ENCODE data around the gene ALDH1A2.

ALDH1A2 gene

DNA sequence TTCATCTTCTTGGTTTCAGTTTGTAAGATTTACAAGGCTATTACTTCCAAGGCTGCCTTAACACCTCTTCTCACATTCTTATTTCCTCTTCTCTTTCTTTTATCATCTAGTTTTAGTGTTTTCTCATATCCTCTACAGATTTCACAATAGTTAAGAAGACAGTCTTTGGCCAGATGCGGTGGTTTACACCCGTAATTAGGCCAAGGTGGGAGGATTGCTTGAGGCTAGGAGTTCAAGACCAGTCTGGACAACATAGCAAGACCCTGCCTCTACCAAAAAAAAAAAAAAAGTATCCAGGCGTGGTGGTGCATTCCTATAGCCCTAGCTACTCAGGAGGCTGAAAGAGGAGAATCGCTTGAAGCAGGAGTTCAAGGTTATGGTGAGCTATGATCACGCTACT is 3.5 kb upstream of the ALDH1A2 start:
- H3K27me3 ChIP-seq (ENCODE audit: control insufficient read depth, insufficient read depth, low read length) = peaks cover 63% of the 10 kb centered on the region
- H3K9me3 ChIP-seq (ENCODE audit: control insufficient read depth, insufficient read depth, low read depth, low read length) = no peaks in the 10 kb centered on the region
- H3K9ac ChIP-seq (ENCODE audit: low read length) = no peak overlapping the region
- no peak overlapping the region for H3K4me3 ChIP-seq (ENCODE audit: low read depth, low read length)
- H3K4me1 ChIP-seq (ENCODE audit: control insufficient read depth, insufficient read depth, low read length) = peaks cover 12% of the 10 kb centered on the region
- H3K36me3 ChIP-seq (ENCODE audit: control insufficient read depth, insufficient read depth, low read length) = no peaks in the 10 kb centered on the region
- H3K27ac ChIP-seq (ENCODE audit: low read depth, low read length) = no peak overlapping the region

DNA sequence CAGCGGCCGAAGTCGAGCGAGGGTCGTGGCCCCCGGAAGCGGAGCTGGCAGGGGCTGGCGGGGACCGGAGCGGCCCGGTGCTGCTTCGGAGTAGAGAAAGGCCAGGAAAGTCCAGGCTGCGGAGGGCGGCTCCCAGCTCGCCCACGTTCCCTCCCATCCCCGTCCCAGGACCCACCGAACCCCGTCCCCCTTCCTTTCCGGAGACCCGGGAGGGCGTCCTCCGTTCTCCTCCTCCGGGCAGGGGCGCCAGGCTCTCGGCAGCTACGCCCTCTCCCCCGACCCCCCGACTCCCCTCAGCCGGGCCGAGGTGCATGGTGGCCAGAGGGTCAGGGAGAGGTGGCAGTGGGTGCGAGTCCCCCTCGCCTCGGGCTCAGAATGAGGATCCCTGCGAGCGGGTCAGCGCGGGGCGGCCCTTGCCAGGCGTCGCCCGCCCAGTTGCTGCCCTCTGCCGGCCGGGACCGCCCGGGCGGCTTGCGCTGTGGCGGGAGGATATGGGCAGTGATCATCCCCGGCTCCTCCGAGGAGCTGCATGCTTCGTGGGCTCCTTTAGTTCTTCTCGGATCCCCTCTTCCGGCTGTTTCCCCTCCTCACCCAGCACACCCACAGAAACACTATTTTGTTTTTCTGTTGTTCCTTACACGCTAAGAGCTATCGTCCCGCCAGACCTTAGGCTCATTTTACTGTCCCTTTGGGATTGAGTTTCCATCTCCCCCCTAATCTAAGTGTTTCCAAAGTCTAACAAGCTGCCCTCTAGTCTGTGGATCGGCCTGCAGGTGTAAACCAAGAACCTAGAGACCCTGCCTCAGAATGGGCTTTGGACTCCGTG is 744 bp upstream of the ALDH1A2 start:
- Histone ChIP-seq H3K9me3 (ENCODE audit: control insufficient read depth, insufficient read depth, low read depth, low read length) (no peaks in the 10 kb centered on the region), H3K27ac (ENCODE audit: low read depth, low read length) (no peak overlapping the region), H3K9ac (ENCODE audit: low read length) (no peak overlapping the region), H3K4me1 (ENCODE audit: control insufficient read depth, insufficient read depth, low read length) (peaks cover 14% of the 10 kb centered on the region), H3K27me3 (ENCODE audit: control insufficient read depth, insufficient read depth, low read length) (peaks cover 87% of the 10 kb centered on the region), H3K4me3 (ENCODE audit: low read depth, low read length) (peak overlapping the region; percentile 62), H3K36me3 (ENCODE audit: control insufficient read depth, insufficient read depth, low read length) (no peaks in the 10 kb centered on the region)

DNA sequence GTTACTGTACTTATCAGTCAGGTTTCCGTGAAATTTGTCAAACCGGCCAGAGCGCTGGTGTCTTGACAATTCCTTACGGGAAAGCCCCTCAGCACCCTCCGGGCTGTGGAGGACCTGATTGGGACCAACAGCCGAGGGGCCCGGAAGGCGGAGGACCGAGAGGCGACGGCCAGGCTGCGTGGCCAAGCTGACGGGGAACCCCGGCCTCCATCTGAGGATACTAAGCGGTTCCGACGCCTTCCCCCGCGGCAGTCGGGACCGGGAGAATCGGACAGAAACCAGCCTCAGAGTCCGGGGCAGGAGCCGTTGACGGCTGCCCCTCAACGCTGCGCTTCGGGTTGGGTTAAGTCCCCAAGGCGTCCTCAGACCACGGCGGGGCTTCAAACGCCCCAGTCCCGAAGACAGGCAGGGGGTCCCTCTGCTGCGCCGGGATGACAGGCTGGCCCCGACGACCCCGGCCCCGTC is 499 bp downstream of the ALDH1A2 start:
- no peak overlapping the region for H3K9ac ChIP-seq (ENCODE audit: low read length)

DNA sequence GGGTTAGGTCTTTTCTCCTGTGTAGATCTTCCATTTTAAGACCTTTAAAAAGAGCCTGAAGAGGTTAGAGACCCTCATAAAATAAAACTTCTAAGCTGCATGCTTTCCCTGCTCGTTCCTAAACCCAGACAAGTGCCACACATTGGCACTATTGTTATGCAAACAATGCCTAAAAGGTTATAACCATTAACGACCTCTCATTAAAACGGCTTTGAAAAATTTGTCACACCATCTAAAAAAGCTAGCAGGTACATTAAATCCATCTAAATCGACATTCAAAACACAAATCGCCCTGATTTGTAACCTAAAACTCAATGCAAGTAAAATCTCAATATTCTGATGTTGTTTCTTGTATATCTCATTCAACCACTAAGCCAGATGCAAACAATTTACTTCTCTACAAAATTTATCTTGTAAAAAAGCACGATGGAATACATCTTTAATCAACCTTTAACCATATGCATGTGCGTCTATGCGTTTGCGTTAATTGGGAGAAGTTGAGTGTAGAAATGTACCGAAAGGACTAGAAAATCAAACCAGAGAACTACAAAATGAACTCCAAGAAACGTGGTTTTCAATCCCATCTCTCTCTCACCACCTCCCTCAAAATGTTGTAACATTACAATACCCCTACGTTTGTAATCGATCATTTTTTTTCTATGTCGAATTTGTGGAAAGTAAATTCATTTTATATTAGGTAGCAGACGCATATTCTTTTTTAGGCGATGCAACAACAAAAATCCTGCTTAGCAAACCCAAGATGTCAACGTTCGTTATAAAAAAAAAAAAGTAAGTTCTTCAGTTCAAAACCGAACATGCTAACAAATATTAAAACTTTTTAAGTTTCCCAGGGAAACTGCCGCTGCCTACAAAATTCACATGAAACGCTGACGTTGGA is 1.2 kb downstream of the ALDH1A2 start:
- Histone ChIP-seq H3K36me3 (ENCODE audit: control insufficient read depth, insufficient read depth, low read length) (no peaks in the 10 kb centered on the region), H3K4me1 (ENCODE audit: control insufficient read depth, insufficient read depth, low read length) (peaks cover 14% of the 10 kb centered on the region), H3K27me3 (ENCODE audit: control insufficient read depth, insufficient read depth, low read length) (peaks cover 100% of the 10 kb centered on the region), H3K9me3 (ENCODE audit: control insufficient read depth, insufficient read depth, low read depth, low read length) (no peaks in the 10 kb centered on the region), H3K27ac (ENCODE audit: low read depth, low read length) (no peak overlapping the region), H3K9ac (ENCODE audit: low read length) (no peak overlapping the region), H3K4me3 (ENCODE audit: low read depth, low read length) (peak overlapping the region; percentile 62)

More for the DNA sequence above, 499 bp downstream of the ALDH1A2 start:
- Histone ChIP-seq H3K4me1 (ENCODE audit: control insufficient read depth, insufficient read depth, low read length) (peaks cover 14% of the 10 kb centered on the region), H3K27ac (ENCODE audit: low read depth, low read length) (no peak overlapping the region), H3K4me3 (ENCODE audit: low read depth, low read length) (peak overlapping the region; percentile 62), H3K9me3 (ENCODE audit: control insufficient read depth, insufficient read depth, low read depth, low read length) (no peaks in the 10 kb centered on the region), H3K36me3 (ENCODE audit: control insufficient read depth, insufficient read depth, low read length) (no peaks in the 10 kb centered on the region), H3K27me3 (ENCODE audit: control insufficient read depth, insufficient read depth, low read length) (peaks cover 99% of the 10 kb centered on the region)

DNA sequence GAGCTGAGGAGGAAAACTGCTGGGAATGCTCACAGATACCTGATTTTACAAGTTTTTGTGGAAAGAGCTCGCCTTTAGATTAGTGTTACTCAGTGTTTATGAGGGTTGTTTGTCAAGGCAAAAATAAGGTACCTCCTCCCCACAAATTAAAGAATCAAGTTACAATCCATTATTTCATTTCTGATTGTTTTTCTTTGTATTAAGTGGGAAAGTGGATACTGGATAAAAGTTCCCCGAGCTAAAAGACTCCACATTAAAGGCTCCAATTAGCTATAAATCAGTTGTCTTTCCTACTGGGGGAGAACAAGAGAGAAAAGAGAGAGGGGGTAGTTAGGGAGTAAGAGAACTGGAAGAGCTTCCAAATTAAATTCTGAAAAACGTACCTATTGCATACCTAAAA is 1.9 kb downstream of the ALDH1A2 start:
- H3K36me3 ChIP-seq (ENCODE audit: control insufficient read depth, insufficient read depth, low read length) = no peaks in the 10 kb centered on the region
- no peaks in the 10 kb centered on the region for H3K9me3 ChIP-seq (ENCODE audit: control insufficient read depth, insufficient read depth, low read depth, low read length)
- no peak overlapping the region for H3K9ac ChIP-seq (ENCODE audit: low read length)
- H3K4me1 ChIP-seq (ENCODE audit: control insufficient read depth, insufficient read depth, low read length) = peaks cover 14% of the 10 kb centered on the region
- no peak overlapping the region for H3K27ac ChIP-seq (ENCODE audit: low read depth, low read length)
- H3K27me3 ChIP-seq (ENCODE audit: control insufficient read depth, insufficient read depth, low read length) = peaks cover 100% of the 10 kb centered on the region
- H3K4me3 ChIP-seq (ENCODE audit: low read depth, low read length) = no peak overlapping the region

DNA sequence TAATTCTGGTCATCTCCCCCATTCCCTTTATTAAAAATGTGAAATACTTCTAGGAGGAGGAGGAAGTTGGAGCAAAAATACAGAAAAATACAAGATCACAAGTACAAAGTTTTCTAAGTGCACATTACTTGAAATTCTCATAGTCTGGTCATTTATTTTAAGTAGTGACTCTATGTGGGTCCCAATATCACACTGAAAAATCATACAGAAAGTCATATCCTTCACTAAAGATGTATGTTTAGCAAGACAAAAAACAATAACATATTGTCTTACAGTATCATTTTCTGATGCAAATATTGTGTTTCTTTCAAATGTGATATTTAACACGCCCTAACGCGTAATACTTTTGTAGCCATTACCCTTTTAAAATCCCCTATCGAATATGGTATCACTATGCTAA is 2.5 kb downstream of the ALDH1A2 start:
- no peaks in the 10 kb centered on the region for H3K36me3 ChIP-seq (ENCODE audit: control insufficient read depth, insufficient read depth, low read length)
- H3K4me3 ChIP-seq (ENCODE audit: low read depth, low read length) = no peak overlapping the region
- H3K4me1 ChIP-seq (ENCODE audit: control insufficient read depth, insufficient read depth, low read length) = peaks cover 14% of the 10 kb centered on the region
- H3K9me3 ChIP-seq (ENCODE audit: control insufficient read depth, insufficient read depth, low read depth, low read length) = no peaks in the 10 kb centered on the region
- no peak overlapping the region for H3K9ac ChIP-seq (ENCODE audit: low read length)
- H3K27me3 ChIP-seq (ENCODE audit: control insufficient read depth, insufficient read depth, low read length) = peaks cover 99% of the 10 kb centered on the region
- H3K27ac ChIP-seq (ENCODE audit: low read depth, low read length) = no peak overlapping the region

DNA sequence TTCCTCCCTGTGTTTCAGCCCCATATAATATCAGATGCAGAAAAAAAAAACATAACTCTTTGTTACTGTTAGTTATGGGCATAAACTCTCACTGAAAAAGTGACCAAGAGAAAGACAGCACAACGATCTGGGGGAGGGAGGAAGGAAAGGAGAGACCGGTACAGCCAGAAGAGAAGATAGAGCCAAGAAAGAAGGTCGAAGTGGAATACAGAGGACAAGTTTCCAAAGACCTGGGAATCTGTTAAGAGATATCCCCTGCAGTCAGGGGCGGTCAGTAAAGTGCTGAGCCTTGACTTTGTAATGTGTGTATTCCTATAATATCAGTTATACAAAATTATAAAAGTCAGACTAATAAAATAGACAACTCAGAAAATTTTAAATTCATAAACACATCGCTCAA is 3.3 kb downstream of the ALDH1A2 start:
- Histone ChIP-seq H3K27me3 (ENCODE audit: control insufficient read depth, insufficient read depth, low read length) (peaks cover 96% of the 10 kb centered on the region), H3K4me1 (ENCODE audit: control insufficient read depth, insufficient read depth, low read length) (peaks cover 14% of the 10 kb centered on the region), H3K36me3 (ENCODE audit: control insufficient read depth, insufficient read depth, low read length) (no peaks in the 10 kb centered on the region), H3K27ac (ENCODE audit: low read depth, low read length) (no peak overlapping the region), H3K9ac (ENCODE audit: low read length) (no peak overlapping the region), H3K4me3 (ENCODE audit: low read depth, low read length) (no peak overlapping the region), H3K9me3 (ENCODE audit: control insufficient read depth, insufficient read depth, low read depth, low read length) (no peaks in the 10 kb centered on the region)

DNA sequence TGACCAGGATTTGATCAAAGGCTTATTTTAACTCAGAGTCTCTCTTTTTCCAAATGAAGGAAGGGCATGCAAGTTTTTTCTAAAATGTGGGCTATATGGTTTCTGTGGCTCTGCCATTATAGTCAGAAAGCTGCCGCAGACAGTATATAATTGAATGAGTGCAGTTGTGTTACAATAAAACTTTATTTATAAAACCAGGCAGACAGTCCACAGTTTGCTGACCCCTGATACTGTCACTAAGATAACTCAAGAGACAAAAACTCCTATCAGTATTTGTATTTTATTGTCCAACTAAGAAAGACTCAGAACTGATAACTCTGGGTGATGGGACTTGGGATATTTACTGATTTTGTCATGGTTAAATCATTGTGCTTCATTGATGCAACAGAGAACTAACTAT is 4.9 kb downstream of the ALDH1A2 start:
- Histone ChIP-seq H3K36me3 (ENCODE audit: control insufficient read depth, insufficient read depth, low read length) (no peaks in the 10 kb centered on the region), H3K4me3 (ENCODE audit: low read depth, low read length) (no peak overlapping the region), H3K27ac (ENCODE audit: low read depth, low read length) (no peak overlapping the region), H3K27me3 (ENCODE audit: control insufficient read depth, insufficient read depth, low read length) (peaks cover 94% of the 10 kb centered on the region), H3K9ac (ENCODE audit: low read length) (no peak overlapping the region), H3K4me1 (ENCODE audit: control insufficient read depth, insufficient read depth, low read length) (peaks cover 14% of the 10 kb centered on the region), H3K9me3 (ENCODE audit: control insufficient read depth, insufficient read depth, low read depth, low read length) (no peaks in the 10 kb centered on the region)

DNA sequence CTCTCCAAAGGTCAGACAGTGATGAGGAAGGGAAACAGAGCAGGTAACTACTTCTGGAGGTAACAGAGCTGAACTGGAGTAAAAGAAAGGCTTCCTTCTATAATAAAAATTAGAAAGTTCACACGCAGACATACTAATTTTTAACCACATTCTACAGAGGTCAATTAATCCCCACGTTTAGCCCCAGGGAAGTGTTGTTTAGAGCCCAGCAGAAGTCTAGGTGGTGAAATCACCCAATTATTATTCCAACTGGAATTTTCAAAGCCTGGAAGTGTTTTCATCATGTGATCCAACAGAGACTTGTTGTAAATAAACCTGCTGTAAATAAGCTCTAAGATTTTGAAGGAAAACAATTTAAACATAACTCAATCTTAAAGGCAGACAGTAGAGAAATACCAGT is 6.8 kb downstream of the ALDH1A2 start:
- Histone ChIP-seq H3K4me3 (ENCODE audit: low read depth, low read length) (no peak overlapping the region), H3K9me3 (ENCODE audit: control insufficient read depth, insufficient read depth, low read depth, low read length) (no peaks in the 10 kb centered on the region), H3K9ac (ENCODE audit: low read length) (no peak overlapping the region), H3K27ac (ENCODE audit: low read depth, low read length) (no peak overlapping the region), H3K36me3 (ENCODE audit: control insufficient read depth, insufficient read depth, low read length) (no peaks in the 10 kb centered on the region), H3K4me1 (ENCODE audit: control insufficient read depth, insufficient read depth, low read length) (peaks cover 2% of the 10 kb centered on the region; the same call in 1 of the 2 replicates), H3K27me3 (ENCODE audit: control insufficient read depth, insufficient read depth, low read length) (peaks cover 92% of the 10 kb centered on the region)

DNA sequence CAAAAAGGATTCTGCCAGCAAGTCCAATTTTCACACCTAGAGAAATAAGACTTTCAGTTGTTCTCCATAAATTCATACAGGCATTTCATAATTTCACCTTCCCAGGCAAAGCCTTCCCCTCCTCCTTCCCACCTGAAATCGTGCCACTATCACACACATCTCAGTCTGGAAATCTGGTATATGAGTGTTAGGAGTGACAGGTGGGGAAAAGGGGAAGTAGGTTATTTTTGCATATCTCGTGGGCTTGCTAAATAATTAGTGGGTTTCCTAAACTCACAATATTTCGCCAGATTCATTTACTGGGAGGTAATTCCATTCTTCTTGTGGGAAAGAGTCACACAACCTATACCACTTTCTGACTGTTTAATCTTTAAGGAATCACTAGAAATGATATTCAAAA is 7.4 kb downstream of the ALDH1A2 start:
- Histone ChIP-seq H3K27me3 (ENCODE audit: control insufficient read depth, insufficient read depth, low read length) (peaks cover 91% of the 10 kb centered on the region), H3K9me3 (ENCODE audit: control insufficient read depth, insufficient read depth, low read depth, low read length) (no peaks in the 10 kb centered on the region), H3K9ac (ENCODE audit: low read length) (no peak overlapping the region), H3K4me3 (ENCODE audit: low read depth, low read length) (no peak overlapping the region), H3K27ac (ENCODE audit: low read depth, low read length) (no peak overlapping the region), H3K4me1 (ENCODE audit: control insufficient read depth, insufficient read depth, low read length) (no peaks in the 10 kb centered on the region), H3K36me3 (ENCODE audit: control insufficient read depth, insufficient read depth, low read length) (no peaks in the 10 kb centered on the region)

DNA sequence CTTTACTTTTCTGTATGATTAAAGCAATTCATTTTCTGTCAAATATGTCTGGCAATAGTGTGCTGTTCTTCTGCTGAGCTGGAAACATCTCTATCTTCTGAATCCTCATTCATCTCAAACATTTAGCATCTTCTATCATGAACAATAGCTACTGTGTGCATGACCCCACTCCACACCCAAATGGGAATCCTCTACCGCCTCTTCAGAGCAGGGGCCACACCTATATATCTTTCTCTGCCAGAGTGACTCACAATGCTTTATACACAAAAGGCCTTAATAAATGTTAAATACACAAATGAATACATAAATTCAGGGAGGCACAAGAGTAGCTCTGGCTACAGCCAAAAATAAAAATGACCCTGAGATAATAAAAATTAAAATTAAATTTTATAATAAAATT is 8.0 kb downstream of the ALDH1A2 start:
- no peaks in the 10 kb centered on the region for H3K9me3 ChIP-seq (ENCODE audit: control insufficient read depth, insufficient read depth, low read depth, low read length)
- no peak overlapping the region for H3K27ac ChIP-seq (ENCODE audit: low read depth, low read length)
- peaks cover 88% of the 10 kb centered on the region for H3K27me3 ChIP-seq (ENCODE audit: control insufficient read depth, insufficient read depth, low read length)
- H3K4me1 ChIP-seq (ENCODE audit: control insufficient read depth, insufficient read depth, low read length) = no peaks in the 10 kb centered on the region
- H3K36me3 ChIP-seq (ENCODE audit: control insufficient read depth, insufficient read depth, low read length) = no peaks in the 10 kb centered on the region
- no peak overlapping the region for H3K9ac ChIP-seq (ENCODE audit: low read length)
- H3K4me3 ChIP-seq (ENCODE audit: low read depth, low read length) = no peak overlapping the region
